Suprapubic skin (tissue), 3 donors: ENCODE data around the gene PLAU.

Experiments used
- POLR2A ChIP-seq, 2 donors: fragments of 450-650 bp; IDR thresholded peaks; one replicate each; pipeline ENCODE4 v1.6.1; 2017; ENCODE audit warnings: antibody characterized with exemption in 2 of 2, mild to moderate bottlenecking in 2 of 2, moderate library complexity in 2 of 2
- TF ChIP-seq, protein P1 (sequence below), 2 donors: fragments of 200-600 bp in 1 of 2; fragments of 450-650 bp in 1 of 2; sonication (generic) in 1 of 2; IDR thresholded peaks; one replicate each; pipeline ENCODE4 v1.5.1; 2016 to 2019; ENCODE audit warnings: antibody characterized with exemption in 2 of 2, mild to moderate bottlenecking in 1 of 2, moderate library complexity in 1 of 2

- TF ChIP-seq, protein P1, sequence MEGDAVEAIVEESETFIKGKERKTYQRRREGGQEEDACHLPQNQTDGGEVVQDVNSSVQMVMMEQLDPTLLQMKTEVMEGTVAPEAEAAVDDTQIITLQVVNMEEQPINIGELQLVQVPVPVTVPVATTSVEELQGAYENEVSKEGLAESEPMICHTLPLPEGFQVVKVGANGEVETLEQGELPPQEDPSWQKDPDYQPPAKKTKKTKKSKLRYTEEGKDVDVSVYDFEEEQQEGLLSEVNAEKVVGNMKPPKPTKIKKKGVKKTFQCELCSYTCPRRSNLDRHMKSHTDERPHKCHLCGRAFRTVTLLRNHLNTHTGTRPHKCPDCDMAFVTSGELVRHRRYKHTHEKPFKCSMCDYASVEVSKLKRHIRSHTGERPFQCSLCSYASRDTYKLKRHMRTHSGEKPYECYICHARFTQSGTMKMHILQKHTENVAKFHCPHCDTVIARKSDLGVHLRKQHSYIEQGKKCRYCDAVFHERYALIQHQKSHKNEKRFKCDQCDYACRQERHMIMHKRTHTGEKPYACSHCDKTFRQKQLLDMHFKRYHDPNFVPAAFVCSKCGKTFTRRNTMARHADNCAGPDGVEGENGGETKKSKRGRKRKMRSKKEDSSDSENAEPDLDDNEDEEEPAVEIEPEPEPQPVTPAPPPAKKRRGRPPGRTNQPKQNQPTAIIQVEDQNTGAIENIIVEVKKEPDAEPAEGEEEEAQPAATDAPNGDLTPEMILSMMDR (IDR thresholded peaks at IDR 0.05), result no peak
- TF ChIP-seq POLR2A (IDR thresholded peaks at IDR 0.05), result no peak
Observed at GRCh38 chr10:73890261-73890660, 20.7 kb upstream of the PLAU start.
